ENCODE results near the gene ASB18.

- TF ChIP-seq EZH2phosphoT487 (IDR thresholded peaks at IDR 0.05; ENCODE audit: borderline replicate concordance) (no peak), CTCF (conservative IDR thresholded peaks at IDR 0.05; ENCODE audit: low read length) (no peak)
These were observed 2.0 kb downstream of the ASB18 start for GRCh38 chr2:236262238-236262637.

All from Loucy (cell line).